GM18520 (cell line): ENCODE measurements around the gene MAD1L1.

Experiments
- ATAC-seq: cut with Tn5 transposase; IDR thresholded peaks from one replicate; pipeline ENCODE4 v1.9.1; 2021; ENCODE audit not compliant: unreplicated experiment

MAD1L1 gene

DNA sequence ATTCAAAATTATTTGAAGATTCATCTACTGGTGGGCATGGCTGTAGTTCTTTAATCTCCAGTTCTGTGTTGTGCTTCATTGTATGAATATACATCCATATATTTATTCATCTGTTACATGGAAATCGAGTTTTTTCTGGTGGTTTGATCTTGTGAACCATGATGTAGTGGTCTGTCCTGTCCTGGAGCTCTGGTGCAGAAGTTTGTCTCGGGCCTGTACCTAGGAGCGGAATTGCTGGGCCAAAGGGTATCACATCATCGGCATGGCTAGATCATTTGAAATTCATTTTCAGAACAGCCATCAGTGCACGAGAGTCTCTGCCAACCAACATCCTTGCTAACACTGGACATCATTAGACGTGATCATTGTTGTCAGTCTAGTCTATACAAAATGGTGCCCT, 455.6 kb downstream of the MAD1L1 start:
- no peak for ATAC-seq

DNA sequence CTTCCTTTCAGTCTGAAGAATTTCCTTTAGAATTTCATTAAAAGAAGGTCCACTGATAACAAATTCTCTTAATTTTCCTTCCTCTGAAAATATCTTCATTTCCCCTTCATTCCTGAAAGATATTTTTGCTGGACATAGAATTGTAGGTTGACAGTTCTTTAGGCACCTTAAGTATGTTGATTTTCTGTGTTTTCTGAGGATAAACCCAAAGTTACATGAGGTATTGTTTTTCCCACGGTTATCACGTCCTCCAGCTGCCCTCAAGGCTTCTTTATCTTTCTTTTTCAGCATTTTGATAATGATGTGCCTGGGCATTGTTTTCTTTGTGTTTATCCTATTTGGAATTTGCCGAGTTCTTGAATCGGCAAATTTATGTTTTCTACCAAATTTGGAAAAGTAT, 457.4 kb downstream of the MAD1L1 start:
- ATAC-seq = no peak

- ATAC-seq = no peak
These were observed 462.4 kb downstream of the MAD1L1 start for GRCh38 chr7:1770331-1770730.

GRCh38 chr7:1769286-1770200, 463.2 kb downstream of the MAD1L1 start:
- no peak for ATAC-seq

DNA sequence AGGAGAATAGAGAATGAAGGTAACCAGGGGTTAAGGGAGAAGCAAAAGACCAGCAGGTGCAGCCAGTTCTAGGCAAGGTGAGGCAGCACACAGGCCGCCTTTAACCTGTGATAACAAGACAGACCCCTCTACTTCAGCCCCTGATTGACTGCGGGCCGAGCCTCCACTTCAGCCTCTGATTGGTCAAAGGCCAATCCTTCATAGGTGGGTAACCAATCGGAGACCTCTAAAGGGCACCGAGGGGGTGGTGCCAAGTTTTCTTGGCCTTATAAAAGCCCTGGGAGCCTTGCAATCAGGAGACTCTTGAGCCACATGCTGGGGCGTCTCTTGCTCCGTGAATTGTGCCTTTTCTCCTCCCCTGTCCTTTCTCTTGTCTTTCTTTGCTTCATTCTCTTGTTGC, 463.9 kb downstream of the MAD1L1 start:
- no peak for ATAC-seq

DNA sequence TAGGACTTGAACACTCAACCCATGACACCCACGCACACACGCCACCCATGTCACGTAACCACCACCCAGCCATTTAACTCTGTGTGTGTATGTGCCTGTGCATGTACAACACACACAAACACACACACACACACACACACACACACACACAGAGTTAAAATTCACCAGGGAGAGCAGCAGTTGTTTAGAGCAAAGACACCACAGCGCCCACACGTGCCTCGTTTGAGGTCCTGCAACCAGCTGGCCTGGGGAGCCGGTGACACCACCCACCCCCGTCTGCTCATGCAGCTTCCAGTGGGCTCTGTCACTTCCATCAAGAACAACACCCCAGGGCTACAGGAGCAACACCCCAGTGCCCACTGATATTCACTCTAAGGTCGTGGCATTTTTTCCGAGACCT, 465.2 kb downstream of the MAD1L1 start:
- ATAC-seq = no peak
